ENCODE measurements around the gene KCTD5.

DNA sequence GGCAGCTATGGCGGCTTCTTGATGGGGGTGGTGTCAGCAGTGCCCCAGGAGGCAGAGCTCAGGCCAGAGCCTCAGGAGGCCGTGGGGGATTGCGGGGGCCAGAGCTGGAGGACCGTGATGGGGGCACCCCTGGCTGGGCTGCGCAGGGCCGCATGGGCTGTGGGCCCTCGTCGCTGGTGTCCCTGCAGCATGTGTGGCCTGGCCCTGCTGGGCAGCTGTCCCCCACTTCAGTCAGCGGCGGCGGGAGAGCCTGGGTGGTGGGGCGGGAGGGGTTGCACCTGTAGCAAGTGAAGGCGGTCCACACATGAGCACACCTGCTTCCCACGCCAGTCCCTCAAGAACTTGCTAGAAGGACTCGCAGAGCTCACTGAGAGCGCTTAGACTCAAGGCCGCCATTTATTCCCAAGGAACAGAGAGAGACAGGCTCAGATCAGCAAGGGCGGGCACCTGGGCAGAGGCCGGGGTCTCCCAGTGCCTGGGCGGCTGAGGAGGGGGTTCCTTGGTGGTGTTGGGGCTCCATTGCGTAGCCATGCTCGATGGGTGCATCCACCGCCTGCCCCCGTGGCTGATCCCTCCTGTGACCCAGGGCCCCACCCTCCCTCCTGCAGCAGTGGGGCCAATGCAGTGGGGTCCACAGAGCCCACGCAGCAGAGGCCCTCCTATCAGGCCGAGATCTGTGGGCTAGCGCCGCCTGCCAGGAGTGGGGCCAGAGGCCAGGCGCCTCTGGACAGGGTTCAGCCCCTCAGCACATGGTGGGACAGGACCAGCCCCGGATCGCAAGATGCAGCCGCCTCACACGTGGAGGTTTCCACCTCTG lies 22.1 kb downstream of the KCTD5 start:
- TF ChIP-seq DIDO1 (tag; IDR thresholded peaks at IDR 0.05; ENCODE audit: low read depth) (no peak), ESRRA (IDR thresholded peaks at IDR 0.05; ENCODE audit: borderline replicate concordance, low read depth) (no peak), FUS (optimal IDR thresholded peaks at IDR 0.05; ENCODE audit: low read depth, low read length) (no peak), TAF1 (IDR thresholded peaks at IDR 0.05; ENCODE audit: control insufficient read depth, extremely low read depth, insufficient read depth, low read length, severe bottlenecking) (no peak), IRF2 (CRISPR knock-in tag; IDR thresholded peaks at IDR 0.05) (no peak), JUN (IDR thresholded peaks at IDR 0.05; ENCODE audit: borderline replicate concordance, low read depth, low read length) (no peak), JUN (CRISPR knock-in tag; IDR thresholded peaks at IDR 0.05; ENCODE audit: borderline replicate concordance) (no peak), POLR2A (conservative IDR thresholded peaks at IDR 0.05) (no peak)
- TF ChIP-seq, protein P1, sequence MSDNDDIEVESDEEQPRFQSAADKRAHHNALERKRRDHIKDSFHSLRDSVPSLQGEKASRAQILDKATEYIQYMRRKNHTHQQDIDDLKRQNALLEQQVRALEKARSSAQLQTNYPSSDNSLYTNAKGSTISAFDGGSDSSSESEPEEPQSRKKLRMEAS (CRISPR knock-in tag; IDR thresholded peaks at IDR 0.05), result no peak
- TF ChIP-seq, protein P2, sequence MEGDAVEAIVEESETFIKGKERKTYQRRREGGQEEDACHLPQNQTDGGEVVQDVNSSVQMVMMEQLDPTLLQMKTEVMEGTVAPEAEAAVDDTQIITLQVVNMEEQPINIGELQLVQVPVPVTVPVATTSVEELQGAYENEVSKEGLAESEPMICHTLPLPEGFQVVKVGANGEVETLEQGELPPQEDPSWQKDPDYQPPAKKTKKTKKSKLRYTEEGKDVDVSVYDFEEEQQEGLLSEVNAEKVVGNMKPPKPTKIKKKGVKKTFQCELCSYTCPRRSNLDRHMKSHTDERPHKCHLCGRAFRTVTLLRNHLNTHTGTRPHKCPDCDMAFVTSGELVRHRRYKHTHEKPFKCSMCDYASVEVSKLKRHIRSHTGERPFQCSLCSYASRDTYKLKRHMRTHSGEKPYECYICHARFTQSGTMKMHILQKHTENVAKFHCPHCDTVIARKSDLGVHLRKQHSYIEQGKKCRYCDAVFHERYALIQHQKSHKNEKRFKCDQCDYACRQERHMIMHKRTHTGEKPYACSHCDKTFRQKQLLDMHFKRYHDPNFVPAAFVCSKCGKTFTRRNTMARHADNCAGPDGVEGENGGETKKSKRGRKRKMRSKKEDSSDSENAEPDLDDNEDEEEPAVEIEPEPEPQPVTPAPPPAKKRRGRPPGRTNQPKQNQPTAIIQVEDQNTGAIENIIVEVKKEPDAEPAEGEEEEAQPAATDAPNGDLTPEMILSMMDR (IDR thresholded peaks at IDR 0.05 in 2 of 3, conservative IDR thresholded peaks at IDR 0.05 in 1 of 3; ENCODE audit: insufficient read depth in 2 of 3, low read depth in 1 of 3, low read length in 3 of 3), result no peak
